ENCODE data around the gene DSN1.

DNA sequence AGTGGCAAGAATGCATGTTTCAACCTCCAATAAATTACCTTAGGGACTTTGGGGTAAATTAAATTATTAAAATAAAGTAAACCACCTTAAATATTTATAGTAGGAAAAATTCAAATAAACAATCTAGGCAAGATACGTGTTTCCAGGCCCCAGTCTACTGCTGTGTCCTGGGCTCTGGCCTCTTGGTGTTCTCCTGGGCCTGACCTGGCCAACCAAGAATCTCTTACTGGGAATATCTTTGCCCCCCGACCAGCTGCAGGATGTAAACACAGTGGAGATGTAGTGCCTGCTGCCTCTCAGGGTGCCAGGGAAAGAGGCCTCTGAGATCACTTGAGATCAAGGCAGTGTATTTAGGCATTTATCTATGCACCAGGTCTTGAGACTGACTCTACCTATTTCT is 11.7 kb upstream of the DSN1 start:
- TF ChIP-seq POLR2A (IDR thresholded peaks at IDR 0.05), result no peak
- TF ChIP-seq, protein P1, sequence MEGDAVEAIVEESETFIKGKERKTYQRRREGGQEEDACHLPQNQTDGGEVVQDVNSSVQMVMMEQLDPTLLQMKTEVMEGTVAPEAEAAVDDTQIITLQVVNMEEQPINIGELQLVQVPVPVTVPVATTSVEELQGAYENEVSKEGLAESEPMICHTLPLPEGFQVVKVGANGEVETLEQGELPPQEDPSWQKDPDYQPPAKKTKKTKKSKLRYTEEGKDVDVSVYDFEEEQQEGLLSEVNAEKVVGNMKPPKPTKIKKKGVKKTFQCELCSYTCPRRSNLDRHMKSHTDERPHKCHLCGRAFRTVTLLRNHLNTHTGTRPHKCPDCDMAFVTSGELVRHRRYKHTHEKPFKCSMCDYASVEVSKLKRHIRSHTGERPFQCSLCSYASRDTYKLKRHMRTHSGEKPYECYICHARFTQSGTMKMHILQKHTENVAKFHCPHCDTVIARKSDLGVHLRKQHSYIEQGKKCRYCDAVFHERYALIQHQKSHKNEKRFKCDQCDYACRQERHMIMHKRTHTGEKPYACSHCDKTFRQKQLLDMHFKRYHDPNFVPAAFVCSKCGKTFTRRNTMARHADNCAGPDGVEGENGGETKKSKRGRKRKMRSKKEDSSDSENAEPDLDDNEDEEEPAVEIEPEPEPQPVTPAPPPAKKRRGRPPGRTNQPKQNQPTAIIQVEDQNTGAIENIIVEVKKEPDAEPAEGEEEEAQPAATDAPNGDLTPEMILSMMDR (IDR thresholded peaks at IDR 0.05), result no peak
